Stimulated activated CD4-positive, alpha-beta T cell treated with anti-CD3 and anti-CD28 coated beads, Interleukin-15, amount 100 ng/mL, for 48 hours (primary cell): ENCODE measurements around the gene PM20D2.
A peak's percentile ranks its signal among the peaks of the same experiment; 100 is the strongest.
"Not testable (repeated sequence)": the region's sequence is repeated elsewhere in the genome, so short reads cannot be mapped to it uniquely, and the experiment has no call there.

ENCODE experiments used
- DNase-seq, 2 donors: peaks; one replicate each; pipeline ENCODE4 v3.0.0-alpha.2; 2020; ENCODE audit warnings: low read depth in 2 of 2

The PM20D2 gene, protein sequence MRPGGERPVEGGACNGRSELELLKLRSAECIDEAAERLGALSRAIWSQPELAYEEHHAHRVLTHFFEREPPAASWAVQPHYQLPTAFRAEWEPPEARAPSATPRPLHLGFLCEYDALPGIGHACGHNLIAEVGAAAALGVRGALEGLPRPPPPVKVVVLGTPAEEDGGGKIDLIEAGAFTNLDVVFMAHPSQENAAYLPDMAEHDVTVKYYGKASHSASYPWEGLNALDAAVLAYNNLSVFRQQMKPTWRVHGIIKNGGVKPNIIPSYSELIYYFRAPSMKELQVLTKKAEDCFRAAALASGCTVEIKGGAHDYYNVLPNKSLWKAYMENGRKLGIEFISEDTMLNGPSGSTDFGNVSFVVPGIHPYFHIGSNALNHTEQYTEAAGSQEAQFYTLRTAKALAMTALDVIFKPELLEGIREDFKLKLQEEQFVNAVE

DNA sequence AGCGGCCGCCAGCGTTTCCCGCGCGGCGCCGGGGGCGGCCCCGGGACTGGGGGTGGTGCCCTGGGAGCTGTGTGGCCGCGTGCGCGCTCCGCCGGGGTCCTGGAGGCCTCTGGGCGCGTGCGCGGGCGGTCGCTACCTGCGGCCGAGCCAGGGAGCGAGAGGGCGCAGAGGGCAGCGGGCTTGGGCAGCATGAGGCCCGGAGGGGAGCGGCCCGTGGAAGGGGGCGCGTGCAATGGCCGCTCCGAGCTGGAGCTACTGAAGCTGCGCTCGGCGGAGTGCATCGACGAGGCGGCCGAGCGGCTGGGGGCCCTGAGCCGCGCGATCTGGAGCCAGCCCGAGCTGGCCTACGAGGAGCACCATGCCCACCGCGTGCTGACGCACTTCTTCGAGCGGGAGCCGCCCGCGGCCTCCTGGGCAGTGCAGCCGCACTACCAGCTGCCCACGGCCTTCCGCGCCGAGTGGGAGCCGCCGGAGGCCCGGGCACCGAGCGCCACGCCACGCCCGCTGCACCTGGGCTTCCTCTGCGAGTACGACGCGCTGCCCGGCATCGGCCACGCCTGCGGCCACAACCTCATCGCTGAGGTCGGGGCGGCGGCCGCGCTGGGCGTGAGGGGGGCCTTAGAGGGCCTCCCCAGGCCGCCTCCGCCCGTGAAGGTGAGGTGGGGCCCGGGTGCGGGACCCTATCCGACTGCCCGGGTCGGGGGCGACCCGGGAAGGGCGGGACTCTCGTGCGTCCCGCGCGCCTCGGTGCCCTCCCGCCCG is at the start of gene PM20D2:
Gene PM20D2, plus strand, starts transcription at position 100 of the 762 bp plus-strand sequence. Its CDS starts 90 bp downstream, at position 190.
- peak; percentile 50 to 51 for DNase-seq

DNA sequence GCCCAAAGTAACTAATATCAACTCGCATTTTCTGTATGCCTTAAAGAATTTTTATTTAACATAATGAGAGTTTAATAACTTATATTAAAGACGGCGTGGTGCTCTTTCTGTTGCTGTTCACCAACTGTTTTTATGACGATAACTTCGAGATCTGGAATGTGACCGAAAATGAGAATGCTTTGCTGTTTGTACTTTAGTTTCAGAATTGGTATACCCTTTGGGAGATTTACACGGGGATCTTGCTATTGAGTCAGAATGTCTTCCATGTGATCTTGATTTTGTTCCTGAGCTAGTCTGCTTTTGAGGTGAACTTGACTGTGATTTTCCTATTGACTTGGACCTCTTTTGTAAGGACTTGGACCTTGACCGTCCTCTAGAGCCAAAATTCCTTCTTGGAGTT is 47.4 kb upstream of the PM20D2 start:
- DNase-seq = no peak

DNA sequence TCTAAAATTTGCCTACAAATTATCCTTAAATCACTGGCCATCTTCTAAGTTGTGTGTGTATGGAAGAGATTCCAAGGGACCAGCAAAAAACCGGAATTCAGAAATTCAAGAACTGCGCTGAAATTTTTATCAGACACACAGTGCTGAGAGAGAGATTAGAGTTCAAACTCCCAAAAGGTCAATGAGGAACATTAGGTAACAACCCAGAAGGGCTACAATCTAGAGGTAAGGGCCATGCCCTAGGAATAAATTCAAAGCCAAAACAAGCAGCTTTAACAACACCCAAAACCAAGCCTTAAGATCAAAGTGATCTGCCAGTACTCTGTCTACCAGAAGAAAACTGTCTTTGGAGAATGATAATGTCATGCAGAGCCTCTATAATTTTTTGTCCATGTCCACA is 45.7 kb upstream of the PM20D2 start:
- DNase-seq = no peak

DNA sequence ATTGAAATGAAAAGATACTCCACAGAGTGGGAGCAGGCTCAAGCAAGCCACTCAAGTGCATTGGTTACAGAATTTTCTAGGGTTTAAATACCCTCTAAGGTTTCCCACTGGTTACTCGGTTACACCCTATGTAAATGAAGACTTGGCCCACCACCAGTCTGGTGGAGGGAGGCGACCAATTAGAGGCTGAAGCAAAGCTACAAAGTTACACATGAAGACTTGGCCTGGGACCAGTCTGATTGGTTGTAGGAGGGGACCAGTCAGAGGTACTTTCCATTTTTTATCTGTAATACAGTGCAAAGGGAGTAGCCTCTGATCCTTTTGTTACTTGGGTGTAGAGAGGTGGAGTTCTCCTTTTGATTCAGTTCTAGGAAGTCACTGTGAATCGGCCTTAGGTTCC is 35.6 kb upstream of the PM20D2 start:
- DNase-seq = no peak

DNA sequence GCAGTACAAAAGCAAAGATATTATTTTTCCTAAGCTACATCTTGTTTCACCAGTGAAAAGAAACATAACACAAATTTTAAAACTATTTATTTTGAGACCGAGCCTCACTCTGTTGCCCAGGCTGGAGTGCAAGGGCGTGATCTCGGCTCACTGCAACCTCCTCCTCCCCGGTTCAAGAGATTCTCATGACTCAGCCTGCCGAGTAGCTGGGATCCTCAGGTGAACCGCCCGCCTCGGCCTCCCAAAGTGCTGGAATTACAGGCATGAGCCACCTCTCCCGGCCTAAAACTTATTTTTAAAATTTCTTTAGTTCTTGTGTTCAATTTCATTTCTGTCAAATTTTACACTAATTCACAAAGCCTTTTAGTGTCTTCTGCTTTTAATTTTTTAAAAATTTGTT is 33.9 kb upstream of the PM20D2 start:
- DNase-seq = no peak

DNA sequence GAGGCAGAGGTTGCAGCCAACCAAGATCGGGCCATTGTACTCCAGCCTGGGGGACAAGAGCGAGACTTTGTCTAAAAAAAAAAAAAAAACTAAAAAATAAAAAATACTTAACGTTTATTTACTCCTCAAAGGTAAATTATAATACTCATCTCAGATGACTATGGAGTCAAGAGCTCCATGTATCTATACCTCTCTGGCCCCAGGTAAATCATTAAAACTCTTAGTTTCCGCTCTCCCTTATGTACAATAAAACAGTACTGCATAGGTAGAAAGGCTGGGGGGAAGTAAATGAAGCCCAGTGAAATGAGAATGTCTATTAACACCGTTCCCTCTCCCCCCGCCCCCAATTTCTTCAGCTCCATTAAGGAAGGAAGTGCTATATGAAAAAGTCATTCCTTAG is 29.2 kb upstream of the PM20D2 start:
- DNase-seq = no peak

DNA sequence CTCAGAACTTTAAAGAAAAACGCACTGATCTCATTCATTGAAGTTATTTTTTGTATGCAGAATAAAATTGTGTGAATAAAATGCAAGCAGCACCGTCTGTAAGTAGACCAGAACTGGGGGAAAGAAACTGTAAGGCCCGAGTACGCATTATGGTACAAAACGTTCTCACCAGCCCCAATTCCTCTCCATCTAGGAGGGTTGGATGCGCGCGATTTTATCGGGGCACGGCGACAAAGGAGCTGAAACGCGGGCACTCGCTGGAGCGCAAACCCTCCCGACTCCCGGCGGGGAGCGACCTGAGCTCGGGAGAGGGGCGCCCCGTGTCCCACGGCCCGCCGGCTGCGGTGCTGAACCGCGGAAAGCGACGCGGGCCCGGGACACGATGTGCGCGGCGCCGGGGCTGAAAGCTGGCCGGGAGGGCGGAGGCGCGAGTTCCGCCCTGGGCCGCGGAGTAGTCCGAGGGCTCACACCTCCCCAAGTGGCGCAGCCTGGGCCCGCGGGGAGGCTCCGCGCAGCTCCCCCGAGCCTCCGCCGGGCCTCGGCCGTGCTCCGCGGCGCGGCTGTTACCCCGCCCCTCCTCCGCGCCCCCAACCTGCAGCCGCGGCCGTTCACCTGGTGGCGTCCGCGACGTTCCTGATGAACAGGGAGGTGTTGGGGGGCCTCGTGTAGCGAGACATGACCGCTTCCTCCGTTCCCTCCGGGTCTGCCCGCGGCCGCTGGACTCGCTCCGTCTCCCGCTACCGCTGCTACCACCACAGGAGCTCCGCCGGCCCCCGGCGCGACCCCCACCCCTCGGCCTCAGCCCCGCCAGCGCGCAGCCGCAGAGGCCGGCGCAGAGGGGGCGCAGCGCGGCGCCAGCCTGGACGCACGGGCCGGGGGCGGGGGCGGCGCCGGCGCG is 28.4 kb upstream of the PM20D2 start, which contains the start of gene SRSF12:
Gene SRSF12, minus strand, starts transcription at position 861 of the 898 bp plus-strand sequence. Its CDS starts 184 bp downstream, at position 677.
- DNase-seq = peak; percentile 1 to 7

DNA sequence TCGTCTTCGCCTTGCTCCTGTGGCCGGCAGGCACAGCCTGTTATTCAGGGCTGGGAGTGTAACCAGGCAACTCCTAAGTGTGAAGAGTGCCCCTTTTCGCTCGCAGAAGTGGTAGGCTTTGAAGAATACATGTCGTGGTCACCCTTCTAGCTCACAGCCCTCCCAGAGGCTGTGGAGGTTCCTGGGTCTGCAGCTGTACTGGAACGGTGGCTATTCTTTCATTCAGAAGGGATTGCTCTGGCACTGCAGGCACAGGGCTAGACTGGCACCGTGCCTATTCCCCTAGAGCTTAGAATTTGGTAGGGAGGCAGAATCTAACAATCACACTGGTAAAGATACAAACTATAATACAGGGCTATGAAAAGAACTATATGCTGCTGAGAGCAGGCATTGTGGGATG is 26.9 kb upstream of the PM20D2 start:
- no peak for DNase-seq

DNA sequence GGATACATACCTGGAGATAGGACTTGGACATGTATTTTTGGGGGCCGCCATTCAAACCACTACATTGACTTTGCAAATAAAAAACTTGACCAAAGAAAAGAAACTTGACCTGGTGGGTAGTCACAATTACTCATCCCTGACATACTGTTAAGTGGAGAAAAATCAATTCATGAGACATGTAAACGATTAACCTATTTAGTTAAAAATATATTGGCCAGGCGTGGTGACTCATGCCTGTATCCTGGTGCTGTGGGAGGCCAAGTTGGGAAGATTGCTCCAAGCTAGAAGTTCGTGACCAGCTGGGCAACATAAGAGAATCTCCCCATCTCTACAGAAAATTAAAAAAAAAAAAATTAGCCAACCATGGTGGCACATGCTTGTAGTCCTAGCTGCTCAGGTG is 25.5 kb upstream of the PM20D2 start:
- DNase-seq = no peak

DNA sequence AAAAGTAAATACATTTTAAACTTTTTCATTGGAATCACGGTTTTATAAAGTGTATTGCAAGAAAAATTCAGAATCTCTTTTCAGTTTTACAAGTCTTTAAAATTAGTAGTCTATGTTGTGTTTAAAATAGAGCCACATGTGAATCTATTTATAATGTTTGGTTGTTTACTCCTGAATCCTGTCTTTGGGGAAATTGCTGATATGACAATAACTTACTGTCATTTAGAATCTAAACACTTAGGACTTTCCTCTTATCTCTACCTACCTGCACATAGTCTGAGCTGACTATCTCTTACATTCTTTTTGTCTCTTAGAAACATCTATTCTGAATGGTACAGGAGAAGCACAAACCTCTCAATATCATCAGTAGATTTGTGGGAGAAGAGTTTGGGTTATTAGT is 23.9 kb upstream of the PM20D2 start:
- DNase-seq = no peak

DNA sequence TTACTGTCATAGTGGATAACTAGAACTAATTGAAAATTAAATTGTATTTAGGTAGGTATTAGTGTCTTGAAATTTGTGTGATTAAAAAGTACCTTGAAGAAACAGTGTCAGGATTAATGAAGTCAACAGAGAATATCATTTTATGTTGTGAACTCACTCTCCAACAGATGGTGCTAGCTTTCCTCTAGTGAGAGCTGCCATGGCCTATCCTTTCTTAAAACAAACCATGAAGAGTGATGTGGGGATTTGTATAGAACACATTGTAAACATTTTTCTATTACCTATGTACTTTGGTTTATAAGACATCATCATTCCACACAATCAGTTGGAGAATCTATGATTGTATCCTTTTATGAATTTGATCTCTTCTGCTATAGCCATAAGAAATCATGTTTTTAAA is 23.2 kb upstream of the PM20D2 start:
- no peak for DNase-seq

DNA sequence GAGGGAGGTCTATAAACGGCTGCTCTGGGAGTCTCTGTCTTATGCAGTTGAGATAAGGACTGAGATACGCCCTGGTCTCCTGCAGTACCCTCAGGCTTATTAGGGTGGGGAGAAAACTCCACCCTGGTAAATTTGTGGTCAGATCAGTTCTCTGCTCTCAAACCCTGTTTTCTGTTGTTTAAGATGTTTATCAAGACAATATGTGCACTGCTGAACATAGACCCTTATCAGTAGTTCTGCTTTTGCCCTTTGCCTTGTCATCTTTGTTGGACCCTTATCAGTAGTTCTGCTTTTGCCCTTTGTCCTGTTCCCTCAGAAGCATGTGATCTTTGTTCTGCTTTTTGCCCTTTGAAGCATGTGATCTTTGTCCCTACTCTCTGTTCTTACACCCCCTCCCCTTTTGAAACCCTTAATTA is 17.6 kb upstream of the PM20D2 start:
- DNase-seq = not testable (repeated sequence)

DNA sequence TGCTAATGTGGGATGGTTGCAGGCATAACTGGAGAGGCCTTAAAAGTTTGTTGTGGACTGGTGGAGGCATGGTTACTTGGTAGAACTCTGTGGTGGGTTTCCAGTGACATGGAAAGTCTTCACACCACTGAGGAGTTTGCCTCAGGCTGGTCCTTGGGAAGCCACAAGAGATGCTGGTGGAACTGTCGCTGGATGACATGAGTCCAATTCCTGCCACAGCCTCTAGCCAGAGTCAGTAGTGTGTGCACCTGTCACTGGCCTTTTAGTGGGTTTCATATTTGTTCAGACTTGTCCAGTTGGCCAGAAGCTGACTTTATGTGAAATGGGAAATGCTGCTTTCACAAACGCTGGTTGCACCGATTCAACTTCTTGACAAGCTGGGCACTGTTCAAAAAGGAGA is 14.3 kb upstream of the PM20D2 start:
- DNase-seq = no peak

DNA sequence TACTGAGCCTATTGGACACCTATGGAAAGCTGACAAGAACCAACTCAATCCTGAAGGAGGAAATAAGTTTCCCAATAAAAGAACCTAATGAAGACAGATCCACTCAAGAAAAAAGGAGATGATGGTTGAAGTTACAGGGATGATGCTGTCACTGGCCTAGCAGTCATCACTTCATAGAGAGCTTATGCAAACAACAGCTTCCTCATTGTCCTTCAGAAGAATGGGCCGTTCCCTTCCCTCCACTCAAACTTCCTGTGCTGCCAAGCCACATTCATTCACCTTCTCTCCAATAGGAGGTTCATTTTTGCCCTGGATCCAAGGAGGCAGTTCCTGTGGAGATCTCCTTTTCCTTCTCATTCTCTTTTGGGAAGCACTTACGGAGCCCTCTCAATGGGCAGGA is 13.8 kb upstream of the PM20D2 start:
- DNase-seq = no peak

DNA sequence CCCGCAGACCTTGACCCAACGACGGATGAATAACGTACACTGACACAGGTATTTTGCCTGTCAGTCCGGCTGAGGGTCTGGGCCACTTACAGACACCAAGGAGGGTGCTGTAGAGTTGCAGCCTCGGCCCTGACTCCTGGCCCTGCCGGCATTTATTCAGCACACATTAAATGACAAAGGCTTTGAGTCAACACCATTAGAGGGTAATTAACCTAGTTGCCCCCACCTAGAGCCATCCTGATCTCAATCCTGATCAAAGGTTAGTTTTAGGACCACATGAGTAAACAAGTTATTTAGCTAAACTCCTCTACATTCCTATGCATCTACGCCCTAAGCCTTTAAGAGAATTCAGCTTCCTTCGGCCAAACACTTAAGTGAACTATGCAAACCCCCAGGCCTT is 11.9 kb upstream of the PM20D2 start:
- no peak for DNase-seq

DNA sequence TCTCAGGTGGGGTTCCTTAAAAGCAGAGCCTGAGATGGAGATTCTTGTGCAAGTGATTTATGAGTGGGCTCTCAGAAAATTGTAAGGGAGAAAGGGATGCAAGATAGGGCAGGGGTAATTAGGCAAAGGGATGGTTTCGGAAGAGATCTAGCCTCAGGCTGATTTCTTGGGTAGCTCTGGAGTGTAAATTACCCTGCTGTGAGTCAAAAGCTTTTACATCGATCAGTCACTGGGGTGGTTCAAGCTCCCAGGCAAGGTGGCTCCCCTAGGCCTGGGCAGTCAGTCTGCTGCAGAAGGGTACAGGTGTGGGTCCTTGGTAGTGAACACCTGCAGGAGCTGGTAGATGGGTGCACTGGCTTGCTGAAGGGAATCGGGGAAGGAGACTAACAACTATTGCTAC is 11.1 kb upstream of the PM20D2 start:
- DNase-seq = no peak

DNA sequence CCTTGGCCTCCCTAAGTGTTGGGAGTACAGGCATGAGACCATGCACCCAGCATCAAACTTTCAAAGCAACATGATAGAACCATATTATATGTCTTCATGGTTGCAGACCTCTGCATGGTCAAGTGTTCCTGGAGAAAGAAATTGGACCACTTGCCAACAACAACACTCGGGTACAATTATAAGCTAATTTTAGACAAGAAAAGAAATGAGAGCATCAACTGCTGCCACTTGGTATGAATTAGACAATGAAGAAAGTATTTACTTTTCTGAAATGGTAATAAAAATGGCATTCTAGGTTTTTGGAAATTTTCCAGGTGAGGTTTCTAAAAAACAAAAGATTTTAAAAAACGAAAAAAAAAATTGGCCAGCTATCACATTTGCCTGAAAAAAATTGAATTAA is 7.7 kb upstream of the PM20D2 start:
- DNase-seq = no peak

DNA sequence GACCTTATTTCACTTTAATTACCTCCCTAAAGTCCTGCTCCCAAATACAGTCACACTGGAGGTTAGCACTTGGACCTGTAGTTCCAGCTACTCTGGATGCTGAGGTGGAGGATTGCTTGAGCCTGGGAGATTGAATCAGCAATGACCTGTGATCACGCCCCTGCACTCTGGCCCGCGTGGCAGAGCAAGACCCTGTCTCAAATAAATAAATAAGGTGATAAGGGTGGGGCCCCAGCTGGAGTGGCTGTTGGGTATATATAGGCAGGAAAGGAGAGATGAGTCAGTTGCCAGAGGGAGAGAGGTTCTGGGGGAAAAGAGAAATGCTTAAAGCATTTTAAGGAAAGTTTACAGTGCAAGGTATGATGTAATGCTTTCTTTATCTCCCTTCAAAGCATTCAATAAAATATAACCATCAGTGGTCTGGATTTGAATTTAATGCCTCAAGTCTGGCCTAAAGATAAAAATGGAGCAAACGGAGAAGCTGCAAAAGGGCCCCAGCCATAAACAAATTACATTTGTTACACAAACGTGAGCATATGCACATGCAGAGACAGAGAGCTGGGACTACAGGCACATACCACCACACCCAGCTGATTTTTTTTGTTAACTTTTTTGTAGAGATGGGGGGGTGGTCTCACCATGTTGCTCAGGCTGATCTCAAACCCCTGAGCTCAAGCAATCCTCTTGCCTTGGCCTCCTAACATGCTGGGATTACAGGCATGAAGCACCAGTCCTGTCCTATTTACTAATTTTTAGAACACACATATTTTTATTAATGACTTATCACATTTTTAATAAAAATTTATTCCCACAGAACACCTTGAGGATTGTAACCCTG is 6.1 kb upstream of the PM20D2 start:
- DNase-seq = no peak

DNA sequence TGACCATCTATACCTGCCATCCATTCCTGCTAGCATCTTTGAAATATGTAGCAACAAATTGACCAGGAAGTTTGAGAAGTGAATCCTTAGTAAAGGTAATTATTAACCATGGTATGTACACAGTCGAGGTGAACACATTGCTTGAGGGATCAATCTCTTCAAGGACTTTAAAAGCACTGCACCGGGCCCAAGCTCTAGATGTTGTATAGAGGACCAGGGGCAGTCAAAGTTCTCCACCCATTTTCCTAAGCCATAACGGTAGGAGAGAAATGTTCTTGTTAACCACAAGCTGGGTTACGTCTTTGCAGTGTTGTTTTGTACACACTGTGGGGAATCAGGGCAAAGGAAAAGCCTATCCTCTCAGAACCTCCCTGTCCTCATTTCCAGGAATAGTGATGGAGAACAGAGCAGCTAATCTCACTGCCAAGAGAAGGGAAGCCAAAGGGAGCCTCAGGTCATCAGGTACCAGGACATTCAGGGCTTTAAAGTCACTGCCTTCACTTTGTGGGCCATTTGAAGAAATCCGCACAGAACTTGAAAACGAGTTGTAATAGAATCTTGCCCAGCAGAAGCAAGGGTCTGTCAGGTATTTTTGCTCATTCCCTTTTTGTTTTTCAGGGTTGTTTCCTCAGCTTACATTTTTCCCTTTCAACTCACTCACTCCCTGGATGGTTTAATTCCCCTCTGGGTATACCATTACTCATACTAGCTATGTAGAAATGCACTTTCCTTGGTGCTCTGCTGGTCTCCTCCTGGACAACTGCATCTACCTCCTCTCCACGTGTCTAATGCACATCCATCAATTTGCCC is 5.3 kb upstream of the PM20D2 start:
- DNase-seq = no peak

DNA sequence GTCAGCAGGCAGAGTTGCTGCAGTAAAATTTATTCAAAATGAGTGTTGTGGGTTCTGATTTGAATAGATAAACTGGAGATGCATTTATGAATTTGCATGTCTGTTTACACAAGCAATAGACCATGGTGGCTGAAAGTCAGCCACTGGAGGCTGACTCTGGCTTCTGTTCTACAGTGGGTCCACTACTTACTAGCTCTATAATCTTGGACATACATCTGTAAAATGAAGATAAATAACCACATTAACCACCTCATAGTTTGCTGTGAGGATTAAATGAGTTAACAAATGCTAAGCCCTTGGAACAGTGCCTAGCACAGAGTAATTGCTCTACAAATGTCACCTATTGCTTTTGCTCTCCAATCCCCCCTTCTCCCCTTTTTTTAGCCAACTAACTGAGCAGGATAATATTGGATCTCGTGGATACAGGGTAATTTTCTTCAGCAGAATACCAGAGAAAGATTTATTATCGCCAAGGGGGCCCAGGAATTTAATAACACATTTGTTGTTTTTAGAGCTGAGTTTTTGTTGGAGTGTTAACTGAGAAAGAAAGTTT is 1.4 kb upstream of the PM20D2 start:
- no peak for DNase-seq
